Right cardiac atrium (tissue), 5 donors: ENCODE measurements around the gene ZNF653. TPM values are rescaled to one million over a fixed set of nuclear protein-coding genes. Genes with fewer than 3 reads are reported as not detected.
"Not testable (repeated sequence)": the region's sequence is repeated elsewhere in the genome, so short reads cannot be mapped to it uniquely, and the experiment has no call there.

Experiments used
- ATAC-seq, 2 donors: fragments of 200-7000 bp; cut with Tn5 transposase; one replicate each; pipeline versions ENCODE4 v1.8.0 to v1.9.1; 2020; ENCODE audit warnings: moderate library complexity in 2 of 2, mild to moderate bottlenecking in 1 of 2
- DNase-seq, 3 donors: peaks; one replicate each; pipeline ENCODE4 v3.0.0-alpha.2; 2020
- H3K27ac ChIP-seq: one replicate; pipeline ENCODE4 v1.5.1; 2013; ENCODE audit warnings: mild to moderate bottlenecking, low read length, control low read depth, moderate library complexity
- H3K27me3 ChIP-seq: one replicate; pipeline ENCODE4 v1.6.1; 2013; ENCODE audit not compliant: control insufficient read depth, insufficient read depth
- H3K4me1 ChIP-seq: one replicate; pipeline ENCODE4 v1.6.1; 2013; ENCODE audit warnings: low read length; ENCODE audit not compliant: control insufficient read depth, insufficient read depth
- H3K4me3 ChIP-seq: one replicate; pipeline ENCODE4 v1.5.1; 2013; ENCODE audit warnings: low read length, control low read depth
- H3K9me3 ChIP-seq: one replicate; pipeline ENCODE4 v1.6.1; 2013; ENCODE audit warnings: low read length; ENCODE audit not compliant: control insufficient read depth
- WGBS: extraction: QIAGEN DNeasy Blood & Tissue Kit; methylation state at CpG from one replicate; pipeline ENCODE4 v1.1.7; 2013; 5-methylcytosine and 5-hydroxymethylcytosine counted together
- intact Hi-C, 4 donors: fragments of 100-400 bp; cut with DNase I; formaldehyde crosslinking; loops; one replicate each; pipeline versions ENCODE4 v1.11.0 to v1.14.0; 2022 to 2023
- polyA plus RNA-seq: library from polyadenylated mRNA; stranded (reverse); fragments of 200-250 nt; gene quantifications from one replicate; pipeline ENCODE4 v1.2.3, GENCODE V29; 2013
- total RNA-seq, 4 donors: library from RNA; stranded (reverse); fragmentation: NEBNext Ultra II Directional; extraction: Animal tissue kit (Norgen Biotek cat#: 25700); gene quantifications; one replicate each; pipeline ENCODE4 v1.2.1, GENCODE V29; 2021
- donor health status: healthy with polysubstance abuse.
- donor health status: DM: no; HTN: yes; CAD: no.
- donor health status: DM: no; HTN: no; CAD: no.
- donor health status: DM: no; HTN: yes; CAD: no; lungs with severe emphysema.
- donor health status: DM: yes; HTN: yes; CAD: no.

Gene ZNF653
- total and polyA plus RNA-seq, 5 donors: 3.1 to 5.4 (median 4.5) TPM

- WGBS: 7% methylated on average over 86 of the region's 86 CpGs
- Histone ChIP-seq H3K27ac (no peak overlapping the region), H3K27me3 (no peaks in the 10 kb centered on the region), H3K4me3 (peak overlapping the region; percentile 11), H3K4me1 (peaks cover 1% of the 10 kb centered on the region), H3K9me3 (no peaks in the 10 kb centered on the region)
- intact Hi-C loops: no loop called here
- DNase-seq (peak in 1 of 3 donors; percentile 58), ATAC-seq (no peak)
Measured at GRCh38 chr19:11479898-11480714, 25.5 kb downstream of the ZNF653 start.

- peaks cover 1% of the 10 kb centered on the region for H3K4me1 ChIP-seq
- H3K27me3 ChIP-seq: no peaks in the 10 kb centered on the region
- H3K27ac ChIP-seq: no peak overlapping the region
- H3K4me3 ChIP-seq: peak overlapping the region; percentile 11
- intact Hi-C loops: no loop called here
- peak; percentile 3 to 14 for ATAC-seq
- WGBS: 18% methylated on average over 62 of the region's 62 CpGs
- peak; percentile 50 to 75 (median 71) for DNase-seq
- no peaks in the 10 kb centered on the region for H3K9me3 ChIP-seq
Measured at GRCh38 chr19:11479090-11479897, 26.3 kb downstream of the ZNF653 start.

GRCh38 chr19:11478167-11479089 lies 27.2 kb downstream of the ZNF653 start:
- DNase-seq (no peak), ATAC-seq (no peak)
- no peaks in the 10 kb centered on the region for H3K9me3 ChIP-seq
- peaks cover 1% of the 10 kb centered on the region for H3K4me1 ChIP-seq
- no peak overlapping the region for H3K4me3 ChIP-seq
- WGBS: 54% methylated on average over 19 of the region's 19 CpGs
- H3K27ac ChIP-seq: no peak overlapping the region
- intact Hi-C loops: no loop called here
- no peaks in the 10 kb centered on the region for H3K27me3 ChIP-seq

GRCh38 chr19:11475861-11476260 lies 29.8 kb downstream of the ZNF653 start:
- H3K4me3 ChIP-seq: no peak overlapping the region
- 78% methylated on average over 8 of the region's 8 CpGs for WGBS
- no peak for ATAC-seq
- intact Hi-C loops: no loop called here
- DNase-seq: no peak
- H3K4me1 ChIP-seq: no peaks in the 10 kb centered on the region
- H3K27ac ChIP-seq: no peak overlapping the region
- H3K27me3 ChIP-seq: no peaks in the 10 kb centered on the region
- no peaks in the 10 kb centered on the region for H3K9me3 ChIP-seq

- ATAC-seq, intact Hi-C loops, DNase-seq, H3K4me1 ChIP-seq, H3K4me3 ChIP-seq, H3K27ac ChIP-seq, H3K9me3 ChIP-seq, H3K27me3 ChIP-seq: not testable (repeated sequence)
- 90% methylated on average over 3 of the region's 3 CpGs for WGBS
Measured at GRCh38 chr19:11475343-11475742, 30.3 kb downstream of the ZNF653 start.

GRCh38 chr19:11473725-11474124 lies 31.9 kb downstream of the ZNF653 start:
- 81% methylated on average over 4 of the region's 4 CpGs for WGBS

GRCh38 chr19:11468266-11468845 lies 37.3 kb downstream of the ZNF653 start:
- H3K9me3 ChIP-seq, intact Hi-C loops, H3K27me3 ChIP-seq, H3K27ac ChIP-seq, DNase-seq, H3K4me1 ChIP-seq, H3K4me3 ChIP-seq, ATAC-seq: not testable (repeated sequence)
- 69% methylated on average over 8 of the region's 8 CpGs for WGBS

More at GRCh38 chr19:11473725-11474124, 31.9 kb downstream of the ZNF653 start:
- H3K4me1 ChIP-seq: no peaks in the 10 kb centered on the region
- DNase-seq (no peak), ATAC-seq (no peak)
- no peak overlapping the region for H3K27ac ChIP-seq
- intact Hi-C loops: no loop called here
- H3K4me3 ChIP-seq: no peak overlapping the region
- no peaks in the 10 kb centered on the region for H3K27me3 ChIP-seq
- no peaks in the 10 kb centered on the region for H3K9me3 ChIP-seq

GRCh38 chr19:11465600-11465999 lies 40.0 kb downstream of the ZNF653 start:
- WGBS: 39% methylated on average over 8 of the region's 8 CpGs
- no peaks in the 10 kb centered on the region for H3K9me3 ChIP-seq
- H3K4me3 ChIP-seq: no peak overlapping the region
- ATAC-seq (no peak), DNase-seq (no peak)
- no peak overlapping the region for H3K27ac ChIP-seq
- intact Hi-C loops: no loop called here
- no peaks in the 10 kb centered on the region for H3K4me1 ChIP-seq
- H3K27me3 ChIP-seq: no peaks in the 10 kb centered on the region

- Histone ChIP-seq H3K27me3 (no peaks in the 10 kb centered on the region), H3K4me1 (no peaks in the 10 kb centered on the region), H3K9me3 (no peaks in the 10 kb centered on the region), H3K4me3 (no peak overlapping the region), H3K27ac (no peak overlapping the region)
- peak in 1 of 2 donors; percentile 10 for ATAC-seq
- no peak for DNase-seq
- intact Hi-C loops: no loop called here
- 87% methylated on average over 11 of the region's 11 CpGs for WGBS
Measured at GRCh38 chr19:11464333-11465265, 41.0 kb downstream of the ZNF653 start.
